Transverse colon (tissue), 3 donors: Measurements from ENCODE around the gene MAPK1.

Source experiments
- POLR2A ChIP-seq: fragments of 450-650 bp; IDR thresholded peaks from one replicate; pipeline ENCODE4 v1.6.1; 2016; ENCODE audit warnings: antibody characterized with exemption, mild to moderate bottlenecking, moderate library complexity
- TF ChIP-seq, protein P1 (sequence below), 5 experiments: fragments of 200-600 bp in 3 of 5; fragments of 450-650 bp in 2 of 5; sonication (generic) in 3 of 5; IDR thresholded peaks; 1 replicate in 2 of 5; 2 replicates in 3 of 5; pipeline ENCODE4 v1.5.1; 2016 to 2017; ENCODE audit warnings: antibody characterized with exemption in 5 of 5, inconsistent platforms in 3 of 5, mild to moderate bottlenecking in 2 of 5, moderate library complexity in 1 of 5

DNA sequence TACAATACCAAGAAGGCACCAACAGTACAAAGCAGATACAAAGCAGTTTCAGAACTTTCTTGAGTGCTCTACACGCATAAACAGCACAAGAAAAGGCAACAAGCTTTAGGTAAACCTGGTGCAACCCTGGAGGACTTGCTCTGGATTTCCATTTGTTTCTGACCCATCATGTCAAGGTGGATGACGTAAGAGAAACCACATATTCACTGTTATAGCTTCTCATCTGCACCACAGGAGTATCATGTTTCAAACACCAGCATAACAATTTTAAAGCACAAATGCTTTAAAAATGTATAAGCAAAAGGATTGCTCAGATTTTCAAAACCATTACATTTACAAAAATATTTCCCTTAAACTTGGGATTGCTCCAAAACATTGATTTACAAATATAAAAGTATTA is 106.8 kb downstream of the MAPK1 start:
- TF ChIP-seq, protein P1, sequence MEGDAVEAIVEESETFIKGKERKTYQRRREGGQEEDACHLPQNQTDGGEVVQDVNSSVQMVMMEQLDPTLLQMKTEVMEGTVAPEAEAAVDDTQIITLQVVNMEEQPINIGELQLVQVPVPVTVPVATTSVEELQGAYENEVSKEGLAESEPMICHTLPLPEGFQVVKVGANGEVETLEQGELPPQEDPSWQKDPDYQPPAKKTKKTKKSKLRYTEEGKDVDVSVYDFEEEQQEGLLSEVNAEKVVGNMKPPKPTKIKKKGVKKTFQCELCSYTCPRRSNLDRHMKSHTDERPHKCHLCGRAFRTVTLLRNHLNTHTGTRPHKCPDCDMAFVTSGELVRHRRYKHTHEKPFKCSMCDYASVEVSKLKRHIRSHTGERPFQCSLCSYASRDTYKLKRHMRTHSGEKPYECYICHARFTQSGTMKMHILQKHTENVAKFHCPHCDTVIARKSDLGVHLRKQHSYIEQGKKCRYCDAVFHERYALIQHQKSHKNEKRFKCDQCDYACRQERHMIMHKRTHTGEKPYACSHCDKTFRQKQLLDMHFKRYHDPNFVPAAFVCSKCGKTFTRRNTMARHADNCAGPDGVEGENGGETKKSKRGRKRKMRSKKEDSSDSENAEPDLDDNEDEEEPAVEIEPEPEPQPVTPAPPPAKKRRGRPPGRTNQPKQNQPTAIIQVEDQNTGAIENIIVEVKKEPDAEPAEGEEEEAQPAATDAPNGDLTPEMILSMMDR (IDR thresholded peaks at IDR 0.05) = no peak
- TF ChIP-seq POLR2A = no peak
